ENCODE data around the gene SLC5A1.

GRCh38 chr22:32132783-32133182 is 89.7 kb downstream of the SLC5A1 start:
- TF ChIP-seq YY1 (IDR thresholded peaks at IDR 0.05; ENCODE audit: low read depth) (no peak), MAX (IDR thresholded peaks at IDR 0.05) (no peak), EP300 (IDR thresholded peaks at IDR 0.05; ENCODE audit: borderline replicate concordance) (no peak), RAD21 (IDR thresholded peaks at IDR 0.05; ENCODE audit: low read depth) (no peak), FOXM1 (IDR thresholded peaks at IDR 0.05; ENCODE audit: borderline replicate concordance, low read depth) (no peak), CEBPB (IDR thresholded peaks at IDR 0.05) (no peak), TAF1 (IDR thresholded peaks at IDR 0.05; ENCODE audit: low read depth) (no peak), TCF12 (IDR thresholded peaks at IDR 0.05; ENCODE audit: low read depth) (no peak), REST (IDR thresholded peaks at IDR 0.05; ENCODE audit: low read depth) (no peak), EGR1 (IDR thresholded peaks at IDR 0.05) (no peak)

All from Ishikawa (cell line).